Kidney (tissue), 14 donors: ENCODE results near the gene RNF224. TPM values are rescaled to one million over a fixed set of nuclear protein-coding genes. Genes with fewer than 3 reads are reported as not detected.
A peak's percentile ranks its signal among the peaks of the same experiment; 100 is the strongest.

Source experiments
- DNase-seq, 5 donors: peaks; one replicate each; pipeline ENCODE4 v3.0.0-alpha.2; 2013 to 2020
- FAIRE-seq: peaks from 2 replicates; lab custom pipeline; 2012; peaks lifted over from hg19 to GRCh38; lab: Jason Lieb, UNC
- H3K27ac ChIP-seq, 2 donors: one replicate each; pipeline ENCODE4 v1.7.0; 2013; ENCODE audit warnings: low read depth in 2 of 2, low read length in 2 of 2, inconsistent platforms in 1 of 2
- H3K27me3 ChIP-seq: one replicate; pipeline ENCODE4 v1.7.1; 2013; ENCODE audit warnings: low read length, inconsistent platforms; ENCODE audit not compliant: control insufficient read depth, insufficient read depth
- H3K36me3 ChIP-seq, 3 donors: one replicate each; pipeline versions ENCODE4 v1.7.0 to v1.7.1; 2013; ENCODE audit warnings: low read length in 3 of 3, control low read depth in 1 of 3, inconsistent platforms in 1 of 3; ENCODE audit not compliant: insufficient read depth in 3 of 3, control insufficient read depth in 2 of 3
- H3K4me1 ChIP-seq, 3 donors: one replicate each; pipeline versions ENCODE4 v1.7.0 to v1.7.1; 2013; ENCODE audit warnings: low read length in 3 of 3, inconsistent platforms in 1 of 3, low read depth in 1 of 3; ENCODE audit not compliant: control insufficient read depth in 2 of 3, insufficient read depth in 2 of 3
- H3K4me3 ChIP-seq, 3 donors: one replicate each; pipeline versions ENCODE4 v1.7.0 to v1.8.1; 2013; ENCODE audit warnings: low read length in 3 of 3, control low read depth in 1 of 3, inconsistent platforms in 1 of 3
- H3K9ac ChIP-seq, 3 donors: one replicate each; pipeline versions ENCODE4 v1.7.0 to v1.7.1; 2013; ENCODE audit warnings: low read length in 3 of 3, control low read depth in 1 of 3, inconsistent platforms in 1 of 3
- H3K9me3 ChIP-seq, 3 donors: one replicate each; pipeline versions ENCODE4 v1.7.0 to v1.7.1; 2013; ENCODE audit warnings: low read length in 3 of 3, control low read depth in 1 of 3, inconsistent platforms in 1 of 3; ENCODE audit not compliant: control insufficient read depth in 2 of 3, insufficient read depth in 1 of 3
- intact Hi-C: fragments of 100-400 bp; cut with DNase I; formaldehyde crosslinking; loops from one replicate; pipeline ENCODE4 v1.11.1; 2022
- polyA plus RNA-seq: library from polyadenylated mRNA; stranded (reverse); fragments of 350-450 nt; fragmentation: Illumina TruSeq; extraction: RNeasy Lipid Tissue Mini Kit (QIAGEN cat#74804); gene quantifications from one replicate; pipeline ENCODE4 v1.2.3, GENCODE V29; 2014; ENCODE audit warnings: low read depth, low replicate concordance; ENCODE audit not compliant: insufficient read depth
- total RNA-seq: library from RNA; stranded (reverse); fragmentation: NEBNext Ultra II Directional; extraction: Animal tissue kit (Norgen Biotek cat#: 25700); gene quantifications from one replicate; pipeline ENCODE4 v1.2.1, GENCODE V29; 2021
- TF ChIP-seq, protein P1 (sequence below): IDR thresholded peaks from 3 replicates; pipeline ENCODE4 v1.5.1; 2012; ENCODE audit warnings: mild to moderate bottlenecking, moderate library complexity, borderline replicate concordance; ENCODE audit not compliant: insufficient read depth; ENCODE audit errors: extremely low read depth
- donor health status: control.
- donor health status: control.
- donor health status: control.
- donor health status: control.
- donor health status: control.
- donor health status: DM: yes; HTN: yes; CAD: no.
- donor health status: Normal renal cell carcinoma (clear cell type).

Gene RNF224
- total and polyA plus RNA-seq, 2 donors from 2014 or later = 0.80 to 0.85 TPM

DNA sequence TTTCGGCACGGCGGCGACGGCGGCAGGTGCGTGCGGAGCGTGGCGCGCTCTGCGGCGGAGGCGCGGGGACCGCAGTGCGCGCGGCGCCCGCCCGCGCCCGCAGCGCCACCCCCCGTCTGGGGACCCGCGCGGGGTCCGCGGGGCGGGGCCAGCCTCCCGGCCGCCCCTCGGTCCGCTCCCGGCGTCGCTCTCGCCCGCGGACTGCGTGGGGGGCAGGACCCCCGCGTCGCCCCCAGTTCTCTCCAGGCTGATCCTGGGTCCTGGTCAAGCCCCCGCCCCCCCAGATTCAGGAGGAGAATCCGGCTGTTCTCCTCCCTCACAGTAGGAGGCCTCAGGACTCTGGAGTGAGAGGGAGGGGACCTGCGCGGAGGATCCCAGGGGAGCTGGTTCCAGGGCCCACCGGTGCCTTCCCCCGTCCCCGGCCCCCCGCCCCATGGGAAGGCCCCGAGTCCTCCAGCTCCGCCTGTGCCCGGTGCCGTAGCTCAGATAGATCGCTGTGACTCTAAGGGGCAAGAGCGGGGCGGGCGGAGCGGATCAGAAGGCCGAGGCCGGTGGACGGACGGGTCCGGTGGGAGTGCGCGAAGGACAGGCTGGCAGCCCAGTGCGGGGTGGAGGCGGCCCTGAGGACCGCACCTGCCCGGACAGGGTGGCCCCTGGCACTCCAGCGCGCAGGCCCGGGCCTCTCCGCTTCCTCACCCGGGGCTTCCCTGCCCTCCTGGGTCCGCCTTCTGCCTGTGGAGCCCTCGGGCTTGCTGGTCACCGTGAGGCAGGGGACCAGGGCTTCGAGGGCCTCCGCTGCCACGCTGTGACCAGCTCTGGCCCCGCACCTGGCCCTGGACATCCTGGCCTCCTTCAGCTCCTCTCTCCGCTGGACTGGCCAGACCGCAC lies 4.9 kb upstream of the RNF224 start, which contains the start of gene RNF208:
TSS of gene RNF208 (minus strand) at position 51 of the 888 bp plus-strand sequence. CDS start 1,028 bp downstream, outside the sequence.
- Histone ChIP-seq H3K36me3 (no peaks in the 10 kb centered on the region), H3K9ac (peak within 1 kb of the TSS in 2 of 3 donors; percentile 52 to 71), H3K27me3 (no peaks in the 10 kb centered on the region), H3K4me3 (peak within 1 kb of the TSS in 2 of 3 donors; percentile 34 to 81), H3K4me1 (peaks cover 0 to 35% (median 8%) of the 10 kb centered on the region in 3 donors), H3K9me3 (no peaks in the 10 kb centered on the region), H3K27ac (peak within 1 kb of the TSS; percentile 9 to 85)
- intact Hi-C loops = no loop called here
- DNase-seq (peak in 2 of 5 donors; percentile 43 to 84), FAIRE-seq (no peak)
- TF ChIP-seq, protein P1, sequence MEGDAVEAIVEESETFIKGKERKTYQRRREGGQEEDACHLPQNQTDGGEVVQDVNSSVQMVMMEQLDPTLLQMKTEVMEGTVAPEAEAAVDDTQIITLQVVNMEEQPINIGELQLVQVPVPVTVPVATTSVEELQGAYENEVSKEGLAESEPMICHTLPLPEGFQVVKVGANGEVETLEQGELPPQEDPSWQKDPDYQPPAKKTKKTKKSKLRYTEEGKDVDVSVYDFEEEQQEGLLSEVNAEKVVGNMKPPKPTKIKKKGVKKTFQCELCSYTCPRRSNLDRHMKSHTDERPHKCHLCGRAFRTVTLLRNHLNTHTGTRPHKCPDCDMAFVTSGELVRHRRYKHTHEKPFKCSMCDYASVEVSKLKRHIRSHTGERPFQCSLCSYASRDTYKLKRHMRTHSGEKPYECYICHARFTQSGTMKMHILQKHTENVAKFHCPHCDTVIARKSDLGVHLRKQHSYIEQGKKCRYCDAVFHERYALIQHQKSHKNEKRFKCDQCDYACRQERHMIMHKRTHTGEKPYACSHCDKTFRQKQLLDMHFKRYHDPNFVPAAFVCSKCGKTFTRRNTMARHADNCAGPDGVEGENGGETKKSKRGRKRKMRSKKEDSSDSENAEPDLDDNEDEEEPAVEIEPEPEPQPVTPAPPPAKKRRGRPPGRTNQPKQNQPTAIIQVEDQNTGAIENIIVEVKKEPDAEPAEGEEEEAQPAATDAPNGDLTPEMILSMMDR = no peak

DNA sequence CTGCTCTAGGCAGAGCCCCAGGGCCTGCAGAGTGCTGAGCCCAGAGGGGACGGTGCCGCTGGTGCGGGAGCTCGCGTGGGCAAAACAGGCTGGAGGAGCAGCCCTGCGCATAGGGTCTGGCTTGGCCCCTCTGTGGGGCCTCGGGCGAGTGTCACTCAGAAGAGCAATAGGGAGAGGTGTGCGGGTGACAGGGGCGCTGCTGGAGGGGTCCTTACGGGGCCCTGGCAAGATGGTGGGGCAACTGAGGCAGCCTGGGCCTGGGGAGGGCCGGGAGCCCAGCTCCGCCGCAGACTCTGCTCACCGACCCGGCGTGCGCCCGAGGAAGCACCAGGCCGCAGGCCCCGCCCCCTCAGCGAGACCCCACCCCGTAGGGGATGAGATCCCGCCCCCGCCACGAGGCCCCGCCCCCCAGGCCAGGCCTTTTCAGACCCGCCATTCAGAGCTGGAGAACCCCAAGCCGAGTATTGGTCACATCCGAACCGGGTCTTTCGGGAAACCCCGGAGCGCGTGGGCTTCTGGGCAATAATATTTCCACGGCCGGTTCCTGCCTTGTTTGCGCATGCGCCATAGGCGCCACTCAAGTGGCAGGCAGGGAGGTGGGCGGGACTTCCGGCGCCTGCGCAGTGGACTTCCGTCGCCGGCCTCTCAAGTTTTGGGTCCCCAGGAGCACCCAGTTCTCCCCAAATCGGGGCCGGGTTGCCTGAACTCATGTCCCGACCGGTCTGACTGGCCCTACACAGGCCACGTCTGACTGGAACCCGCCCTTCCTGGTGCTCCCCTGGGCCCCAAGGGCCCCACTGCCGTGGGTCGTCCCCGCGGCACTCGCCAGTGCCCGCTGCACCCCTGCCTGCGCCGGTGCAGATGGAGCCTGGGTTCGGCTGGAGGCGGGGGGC lies 4.0 kb upstream of the RNF224 start:
- intact Hi-C loops = no loop called here
- Histone ChIP-seq H3K4me3 (peak overlapping the region; percentile 67 to 81 (median 67)), H3K36me3 (no peaks in the 10 kb centered on the region), H3K4me1 (peaks cover 0 to 33% (median 8%) of the 10 kb centered on the region in 3 donors), H3K9ac (peak overlapping the region in 2 of 3 donors; percentile 76 to 98), H3K27ac (peak overlapping the region; percentile 85), H3K9me3 (no peaks in the 10 kb centered on the region), H3K27me3 (no peaks in the 10 kb centered on the region)
- TF ChIP-seq, protein P1 = no peak
- DNase-seq (peak; percentile 98 to 99 (median 99)), FAIRE-seq (peak; percentile 56)

DNA sequence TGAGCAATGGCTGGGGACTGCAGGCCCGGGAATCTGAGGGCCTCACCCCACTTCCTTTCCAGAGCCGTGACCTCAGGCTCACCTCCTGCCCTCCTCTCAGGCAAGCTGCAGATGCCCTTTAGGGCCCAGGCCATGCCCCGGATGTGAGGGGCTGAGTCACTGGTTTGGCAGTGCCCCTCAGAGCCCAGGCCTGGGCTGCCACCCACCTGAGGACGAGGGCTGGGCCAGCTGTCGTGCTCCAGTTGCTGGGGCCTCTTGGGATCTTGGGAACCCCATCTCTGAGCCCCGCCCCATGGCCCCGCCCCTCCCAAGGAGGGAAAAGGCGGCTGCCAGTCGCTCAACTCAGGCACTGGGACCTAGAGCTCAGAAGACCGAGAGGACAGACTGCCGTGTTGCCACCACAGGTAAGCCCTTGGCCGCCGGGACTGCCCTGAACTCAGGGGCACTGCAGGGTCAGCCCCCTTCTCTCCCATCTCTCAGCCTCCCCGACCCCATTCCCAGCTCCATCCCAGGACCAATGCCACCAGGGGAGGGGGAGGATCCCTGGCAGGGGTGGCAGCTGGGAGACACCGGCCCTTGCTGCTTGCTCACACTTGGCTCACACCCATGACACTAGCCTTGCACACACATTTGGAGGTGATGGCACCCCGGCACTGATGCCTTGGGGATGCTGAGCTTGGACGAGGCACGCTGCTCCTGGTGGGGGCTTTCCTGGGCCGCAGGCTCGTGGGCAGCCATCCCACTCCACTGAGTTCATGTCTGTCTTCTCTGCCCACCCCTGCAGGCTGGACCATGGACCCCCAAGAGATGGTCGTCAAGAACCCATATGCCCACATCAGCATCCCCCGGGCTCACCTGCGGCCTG lies 2.2 kb upstream of the RNF224 start, which contains the start of gene CYSRT1:
TSS of gene CYSRT1 (plus strand) at position 345 of the 865 bp plus-strand sequence. CDS start at position 793, 448 bp downstream.
- Histone ChIP-seq H3K36me3 (no peaks in the 10 kb centered on the region), H3K9ac (peak within 1 kb of the TSS in 1 of 3 donors; percentile 98), H3K4me3 (peak within 1 kb of the TSS in 2 of 3 donors; percentile 67 to 81), H3K4me1 (peaks cover 0 to 35% (median 18%) of the 10 kb centered on the region in 3 donors), H3K27ac (no peak within 1 kb of the TSS), H3K9me3 (no peaks in the 10 kb centered on the region), H3K27me3 (no peaks in the 10 kb centered on the region)
- DNase-seq (peak in 1 of 5 donors; percentile 65), FAIRE-seq (no peak)
- TF ChIP-seq, protein P1 = no peak
- intact Hi-C loops = no loop called here
